KMS-11 (cell line): ENCODE measurements around the gene GAB2.

ENCODE experiments used
- H2AFZ ChIP-seq: fragments of 200-600 bp; sonication (generic); 2 replicates; pipeline ENCODE4 v1.6.1; 2016; ENCODE audit warnings: antibody characterized with exemption, mixed run types, low read depth
- H3K27ac ChIP-seq: fragments of 200-600 bp; sonication (generic); 2 replicates; pipeline ENCODE4 v1.6.1; 2016; ENCODE audit warnings: mild to moderate bottlenecking, mixed run types
- H3K27me3 ChIP-seq: fragments of 200-600 bp; sonication (generic); 2 replicates; pipeline ENCODE4 v1.6.1; 2017; ENCODE audit warnings: mild to moderate bottlenecking, low read depth, mixed run types, moderate library complexity; ENCODE audit not compliant: insufficient read depth
- H3K36me3 ChIP-seq: fragments of 200-600 bp; sonication (generic); 2 replicates; pipeline ENCODE4 v1.6.1; 2017; ENCODE audit warnings: mild to moderate bottlenecking, mixed run types; ENCODE audit not compliant: insufficient read depth
- H3K4me1 ChIP-seq: fragments of 200-600 bp; sonication (generic); 2 replicates; pipeline ENCODE4 v1.6.1; 2016; ENCODE audit warnings: mild to moderate bottlenecking, low read depth, mixed run types; ENCODE audit not compliant: poor library complexity, severe bottlenecking
- H3K4me2 ChIP-seq: fragments of 200-600 bp; sonication (generic); 2 replicates; pipeline ENCODE4 v1.7.0; 2016; ENCODE audit warnings: mild to moderate bottlenecking, mixed run types
- H3K4me3 ChIP-seq: fragments of 200-600 bp; sonication (generic); IDR thresholded peaks from 2 replicates; pipeline ENCODE4 v1.6.1; 2017; ENCODE audit warnings: low read depth, low read length, mixed read lengths; ENCODE audit not compliant: insufficient read depth
- H3K79me2 ChIP-seq: fragments of 200-600 bp; sonication (generic); 2 replicates; pipeline ENCODE4 v1.6.1; 2016; ENCODE audit warnings: low read depth, mixed run types; ENCODE audit not compliant: insufficient read depth
- H3K9ac ChIP-seq: fragments of 200-600 bp; sonication (generic); 2 replicates; pipeline ENCODE4 v1.6.1; 2016; ENCODE audit warnings: mild to moderate bottlenecking, mixed run types
- H4K20me1 ChIP-seq: fragments of 200-600 bp; sonication (generic); 2 replicates; pipeline ENCODE4 v1.6.1; 2016; ENCODE audit warnings: mild to moderate bottlenecking, mixed run types; ENCODE audit not compliant: insufficient read depth
- TF ChIP-seq, protein P1 (sequence below): fragments of 200-600 bp; sonication (generic); conservative IDR thresholded peaks from 2 replicates; pipeline ENCODE4 v1.6.1; 2017; ENCODE audit warnings: low read depth, mild to moderate bottlenecking, antibody characterized with exemption, low read length, moderate library complexity, mixed read lengths

GAB2 gene

DNA sequence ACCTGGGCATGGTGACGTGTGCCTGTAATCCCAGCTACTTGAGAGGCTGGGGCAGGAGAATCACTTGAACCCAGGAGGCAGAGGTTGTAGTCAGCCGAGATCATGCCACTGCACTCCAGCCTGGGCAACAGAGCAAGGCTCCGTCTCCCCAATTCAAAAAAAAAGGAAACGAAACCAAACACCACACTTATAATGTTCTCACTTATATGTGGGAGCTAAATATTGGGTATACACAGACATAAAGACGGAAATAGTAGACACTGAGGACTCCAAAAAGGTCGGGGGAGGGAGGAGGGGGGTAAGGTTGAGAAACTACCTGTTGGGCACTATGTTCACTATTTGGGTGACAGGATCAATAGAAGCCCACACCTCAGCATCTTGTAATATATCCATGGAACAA lies 94.3 kb downstream of the GAB2 start:
- Histone ChIP-seq H3K4me2 (no peak overlapping the region), H4K20me1 (no peaks in the 10 kb centered on the region), H3K4me3 (no peak overlapping the region), H3K27ac (no peak overlapping the region), H2AFZ (no peak overlapping the region), H3K36me3 (no peaks in the 10 kb centered on the region), H3K79me2 (no peaks in the 10 kb centered on the region), H3K9ac (no peak overlapping the region), H3K27me3 (no peaks in the 10 kb centered on the region), H3K4me1 (peaks cover 19% of the 10 kb centered on the region)
- TF ChIP-seq, protein P1, sequence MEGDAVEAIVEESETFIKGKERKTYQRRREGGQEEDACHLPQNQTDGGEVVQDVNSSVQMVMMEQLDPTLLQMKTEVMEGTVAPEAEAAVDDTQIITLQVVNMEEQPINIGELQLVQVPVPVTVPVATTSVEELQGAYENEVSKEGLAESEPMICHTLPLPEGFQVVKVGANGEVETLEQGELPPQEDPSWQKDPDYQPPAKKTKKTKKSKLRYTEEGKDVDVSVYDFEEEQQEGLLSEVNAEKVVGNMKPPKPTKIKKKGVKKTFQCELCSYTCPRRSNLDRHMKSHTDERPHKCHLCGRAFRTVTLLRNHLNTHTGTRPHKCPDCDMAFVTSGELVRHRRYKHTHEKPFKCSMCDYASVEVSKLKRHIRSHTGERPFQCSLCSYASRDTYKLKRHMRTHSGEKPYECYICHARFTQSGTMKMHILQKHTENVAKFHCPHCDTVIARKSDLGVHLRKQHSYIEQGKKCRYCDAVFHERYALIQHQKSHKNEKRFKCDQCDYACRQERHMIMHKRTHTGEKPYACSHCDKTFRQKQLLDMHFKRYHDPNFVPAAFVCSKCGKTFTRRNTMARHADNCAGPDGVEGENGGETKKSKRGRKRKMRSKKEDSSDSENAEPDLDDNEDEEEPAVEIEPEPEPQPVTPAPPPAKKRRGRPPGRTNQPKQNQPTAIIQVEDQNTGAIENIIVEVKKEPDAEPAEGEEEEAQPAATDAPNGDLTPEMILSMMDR = no peak

DNA sequence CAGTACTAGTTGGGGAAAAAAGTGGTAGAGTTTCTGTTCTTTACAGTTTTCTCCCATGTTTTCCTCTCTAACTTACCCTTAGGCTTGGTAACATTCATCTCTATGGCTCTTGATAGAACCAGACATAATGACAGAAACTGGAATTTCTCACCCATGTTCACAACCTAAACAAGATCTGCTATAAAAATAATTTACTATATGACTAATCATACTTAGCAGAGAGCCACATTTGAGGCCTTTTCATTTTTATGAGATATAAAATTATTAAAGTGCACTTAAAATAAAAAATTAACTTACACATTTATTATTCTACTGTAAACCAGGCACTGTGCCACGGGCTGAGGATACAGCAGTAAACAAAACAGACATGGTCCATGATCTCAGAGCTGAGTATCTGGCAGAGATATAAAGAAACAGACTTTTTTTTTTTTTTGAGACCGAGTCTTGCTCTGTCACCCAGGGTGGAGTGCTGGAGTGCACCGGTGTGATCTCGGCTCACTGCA lies 98.1 kb downstream of the GAB2 start:
- H3K4me1 ChIP-seq = peaks cover 3% of the 10 kb centered on the region
- TF ChIP-seq, protein P1 = no peak
- no peak overlapping the region for H2AFZ ChIP-seq
- H3K4me2 ChIP-seq = no peak overlapping the region
- H4K20me1 ChIP-seq = no peaks in the 10 kb centered on the region
- H3K36me3 ChIP-seq = no peaks in the 10 kb centered on the region
- no peak overlapping the region for H3K9ac ChIP-seq
- H3K4me3 ChIP-seq = no peak overlapping the region
- H3K79me2 ChIP-seq = no peaks in the 10 kb centered on the region
- no peak overlapping the region for H3K27ac ChIP-seq
- no peaks in the 10 kb centered on the region for H3K27me3 ChIP-seq

DNA sequence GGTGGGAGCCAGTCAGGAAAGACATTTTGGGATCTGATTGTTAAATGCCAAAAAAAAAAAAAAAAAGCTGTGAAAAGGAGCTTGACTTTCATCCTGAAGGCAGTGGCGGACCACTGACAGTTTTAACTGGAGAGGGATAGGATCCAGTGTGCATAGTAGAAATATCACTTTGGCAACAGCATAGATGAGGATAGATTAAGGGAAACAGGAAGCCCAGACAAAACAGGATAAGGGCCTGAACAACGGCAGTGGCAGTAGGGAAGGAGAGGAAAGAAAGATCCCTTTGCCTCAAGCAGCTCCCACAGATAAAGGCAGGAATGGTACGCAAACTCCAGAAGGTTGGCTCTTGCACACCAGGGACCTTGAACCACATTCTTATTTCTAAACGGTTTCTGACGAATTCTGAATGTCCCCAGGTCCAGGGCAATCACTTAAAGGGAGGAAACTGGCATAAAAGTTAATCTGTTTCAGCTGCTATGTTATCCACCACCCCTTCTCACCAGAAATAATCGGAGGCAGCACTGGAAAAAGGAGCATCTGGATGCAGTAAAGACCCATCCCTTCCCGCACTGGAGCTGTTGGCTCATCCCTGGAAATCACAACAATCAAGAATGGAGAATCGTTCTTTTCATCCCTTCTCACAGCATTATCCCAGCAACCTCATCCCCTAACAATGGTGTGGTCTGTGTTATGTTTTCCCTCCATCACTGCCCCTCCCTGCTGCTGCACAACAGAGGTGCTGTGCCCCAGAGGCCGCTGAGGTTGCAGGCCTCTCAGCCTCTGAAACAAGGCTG lies 99.1 kb downstream of the GAB2 start:
- TF ChIP-seq, protein P1 = no peak
- no peak overlapping the region for H3K27ac ChIP-seq

DNA sequence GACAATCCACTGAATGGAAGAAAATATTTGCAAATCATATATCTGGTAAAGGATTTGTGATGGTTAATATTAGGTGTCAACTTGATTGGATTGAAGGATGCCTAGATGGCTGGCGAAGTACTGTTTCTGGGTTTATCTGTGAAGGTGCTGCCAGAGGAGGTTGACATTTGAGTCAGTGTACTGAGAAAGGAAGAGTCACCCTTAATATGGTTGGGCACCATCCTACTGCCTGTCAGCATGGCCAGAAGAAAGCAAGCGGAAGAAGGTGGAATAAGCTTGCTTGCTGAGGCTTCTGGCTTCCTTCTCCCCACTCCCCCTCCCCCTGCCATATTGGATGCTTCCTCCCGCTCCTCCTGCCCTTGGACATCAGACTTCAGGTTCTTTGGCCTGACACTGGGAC lies 101.9 kb downstream of the GAB2 start:
- peaks cover 21% of the 10 kb centered on the region for H3K4me1 ChIP-seq
- TF ChIP-seq, protein P1 = no peak
- H3K79me2 ChIP-seq = no peaks in the 10 kb centered on the region
- H4K20me1 ChIP-seq = no peaks in the 10 kb centered on the region
- no peak overlapping the region for H3K4me3 ChIP-seq
- H3K27ac ChIP-seq = no peak overlapping the region
- H3K36me3 ChIP-seq = no peaks in the 10 kb centered on the region
- no peak overlapping the region for H3K4me2 ChIP-seq
- no peak overlapping the region for H3K9ac ChIP-seq
- H3K27me3 ChIP-seq = no peaks in the 10 kb centered on the region
- no peak overlapping the region for H2AFZ ChIP-seq

More for the DNA sequence above, 99.1 kb downstream of the GAB2 start:
- no peak overlapping the region for H3K4me3 ChIP-seq
- H3K4me1 ChIP-seq = no peaks in the 10 kb centered on the region
- no peak overlapping the region for H2AFZ ChIP-seq
- H3K79me2 ChIP-seq = no peaks in the 10 kb centered on the region
- no peak overlapping the region for H3K4me2 ChIP-seq
- no peaks in the 10 kb centered on the region for H3K36me3 ChIP-seq
- no peaks in the 10 kb centered on the region for H4K20me1 ChIP-seq
- no peaks in the 10 kb centered on the region for H3K27me3 ChIP-seq
- no peak overlapping the region for H3K9ac ChIP-seq
